ENCODE data around the gene DNAAF3.

DNA sequence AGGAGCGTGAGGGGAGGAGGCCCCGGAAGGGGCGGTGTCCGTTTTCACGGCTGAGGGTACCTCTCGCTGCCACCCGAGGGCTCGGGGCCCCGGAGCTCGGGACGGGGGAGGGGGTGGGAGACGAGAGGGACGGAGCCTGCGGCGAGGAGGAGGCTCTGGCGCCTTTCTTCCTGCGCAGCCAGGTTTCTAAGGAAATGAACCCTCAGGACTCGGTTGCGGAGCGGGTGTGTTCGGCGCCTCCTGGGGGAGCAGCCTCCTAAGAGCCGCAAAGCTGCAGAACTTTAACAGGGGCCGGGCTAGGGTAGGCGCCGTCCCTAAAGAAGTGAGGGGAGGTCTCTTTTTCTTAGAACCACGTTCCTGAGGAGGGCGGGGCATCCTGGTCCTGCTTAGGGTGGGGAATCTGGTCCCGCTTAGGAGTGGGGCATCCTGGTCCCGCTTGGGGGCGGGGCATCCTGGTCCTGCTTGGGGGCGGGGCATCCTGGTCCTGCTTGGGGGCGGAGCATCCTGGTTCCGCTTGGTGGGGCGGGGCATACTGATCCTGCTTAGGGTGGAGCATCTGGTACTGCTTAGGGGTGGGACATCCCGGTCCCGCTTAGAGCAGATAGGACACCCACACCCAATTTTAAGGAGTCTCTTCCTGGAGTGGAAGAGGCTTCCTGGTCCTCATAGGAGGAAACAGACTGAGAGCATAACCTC is 7.4 kb upstream of the DNAAF3 start:
- TF ChIP-seq, protein P1, sequence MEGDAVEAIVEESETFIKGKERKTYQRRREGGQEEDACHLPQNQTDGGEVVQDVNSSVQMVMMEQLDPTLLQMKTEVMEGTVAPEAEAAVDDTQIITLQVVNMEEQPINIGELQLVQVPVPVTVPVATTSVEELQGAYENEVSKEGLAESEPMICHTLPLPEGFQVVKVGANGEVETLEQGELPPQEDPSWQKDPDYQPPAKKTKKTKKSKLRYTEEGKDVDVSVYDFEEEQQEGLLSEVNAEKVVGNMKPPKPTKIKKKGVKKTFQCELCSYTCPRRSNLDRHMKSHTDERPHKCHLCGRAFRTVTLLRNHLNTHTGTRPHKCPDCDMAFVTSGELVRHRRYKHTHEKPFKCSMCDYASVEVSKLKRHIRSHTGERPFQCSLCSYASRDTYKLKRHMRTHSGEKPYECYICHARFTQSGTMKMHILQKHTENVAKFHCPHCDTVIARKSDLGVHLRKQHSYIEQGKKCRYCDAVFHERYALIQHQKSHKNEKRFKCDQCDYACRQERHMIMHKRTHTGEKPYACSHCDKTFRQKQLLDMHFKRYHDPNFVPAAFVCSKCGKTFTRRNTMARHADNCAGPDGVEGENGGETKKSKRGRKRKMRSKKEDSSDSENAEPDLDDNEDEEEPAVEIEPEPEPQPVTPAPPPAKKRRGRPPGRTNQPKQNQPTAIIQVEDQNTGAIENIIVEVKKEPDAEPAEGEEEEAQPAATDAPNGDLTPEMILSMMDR (IDR thresholded peaks at IDR 0.05; ENCODE audit: low read depth, low read length) = no peak
- TF ChIP-seq EZH2phosphoT487 (IDR thresholded peaks at IDR 0.05; ENCODE audit: low read depth) = no peak
